Skin epidermis (tissue), 12 donors: ENCODE data around the gene CR2.
A peak's percentile ranks its signal among the peaks of the same experiment; 100 is the strongest.
"Not testable (repeated sequence)": the region's sequence is repeated elsewhere in the genome, so short reads cannot be mapped to it uniquely, and the experiment has no call there.

ENCODE experiments used
- H3K27ac ChIP-seq, 21 experiments: fragments of 200-600 bp; sonication (generic) in 11 of 21; one replicate each; pipeline ENCODE4 v1.5.0; 2020; ENCODE audit warnings: mild to moderate bottlenecking in 3 of 21, inconsistent platforms in 2 of 21, moderate library complexity in 2 of 21
- H3K4me3 ChIP-seq, 7 experiments: fragments of 200-600 bp; sonication (generic) in 2 of 7; one replicate each; pipeline ENCODE4 v1.5.0; 2020; ENCODE audit warnings: inconsistent platforms in 2 of 7, mild to moderate bottlenecking in 2 of 7, moderate library complexity in 1 of 7

Gene CR2

DNA sequence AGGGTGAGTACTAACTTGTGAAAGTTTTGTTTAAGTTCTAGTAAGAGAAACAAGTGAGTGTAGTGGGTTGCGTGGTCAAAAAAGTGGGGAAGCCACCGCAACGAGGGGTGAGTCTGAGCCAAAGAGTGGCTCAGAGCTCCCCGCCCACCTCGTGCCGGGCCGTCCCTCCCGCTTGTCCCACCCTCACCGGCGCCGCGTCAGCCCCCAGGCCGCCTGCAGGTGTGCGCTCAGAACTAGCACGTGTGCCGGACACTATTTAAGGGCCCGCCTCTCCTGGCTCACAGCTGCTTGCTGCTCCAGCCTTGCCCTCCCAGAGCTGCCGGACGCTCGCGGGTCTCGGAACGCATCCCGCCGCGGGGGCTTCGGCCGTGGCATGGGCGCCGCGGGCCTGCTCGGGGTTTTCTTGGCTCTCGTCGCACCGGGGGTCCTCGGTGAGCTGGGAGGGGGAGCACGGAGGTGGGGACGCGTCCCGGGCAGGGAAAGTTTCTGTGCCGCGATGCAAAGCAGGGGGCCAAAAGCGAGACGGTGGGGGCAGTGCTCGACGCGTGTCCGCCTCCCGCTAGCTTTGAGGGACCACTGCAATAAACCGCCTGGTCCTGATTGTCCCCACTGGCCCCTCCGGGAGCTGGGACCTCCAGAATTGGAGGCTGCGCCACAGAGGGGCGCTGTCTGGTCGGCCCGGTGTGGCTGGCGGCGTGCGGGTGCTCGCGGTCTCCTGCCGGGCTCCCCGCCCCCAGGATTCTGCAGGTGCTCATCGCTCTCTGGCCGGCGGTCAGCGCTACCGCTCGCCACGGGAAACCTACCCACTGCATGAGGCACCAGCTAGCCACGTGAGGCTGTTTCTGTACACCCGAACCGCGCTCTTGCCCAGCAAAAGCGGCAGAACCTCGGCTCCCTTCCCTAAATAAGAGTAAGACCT lies at the start of gene CR2:
Gene CR2, plus strand, starts transcription at position 283 of the 919 bp plus-strand sequence. Its CDS starts 91 bp downstream, at position 374.
- Histone ChIP-seq H3K27ac (no peak within 1 kb of the TSS), H3K4me3 (peak within 1 kb of the TSS in 6 of 7 experiments; percentile 5 to 42 (median 22))

DNA sequence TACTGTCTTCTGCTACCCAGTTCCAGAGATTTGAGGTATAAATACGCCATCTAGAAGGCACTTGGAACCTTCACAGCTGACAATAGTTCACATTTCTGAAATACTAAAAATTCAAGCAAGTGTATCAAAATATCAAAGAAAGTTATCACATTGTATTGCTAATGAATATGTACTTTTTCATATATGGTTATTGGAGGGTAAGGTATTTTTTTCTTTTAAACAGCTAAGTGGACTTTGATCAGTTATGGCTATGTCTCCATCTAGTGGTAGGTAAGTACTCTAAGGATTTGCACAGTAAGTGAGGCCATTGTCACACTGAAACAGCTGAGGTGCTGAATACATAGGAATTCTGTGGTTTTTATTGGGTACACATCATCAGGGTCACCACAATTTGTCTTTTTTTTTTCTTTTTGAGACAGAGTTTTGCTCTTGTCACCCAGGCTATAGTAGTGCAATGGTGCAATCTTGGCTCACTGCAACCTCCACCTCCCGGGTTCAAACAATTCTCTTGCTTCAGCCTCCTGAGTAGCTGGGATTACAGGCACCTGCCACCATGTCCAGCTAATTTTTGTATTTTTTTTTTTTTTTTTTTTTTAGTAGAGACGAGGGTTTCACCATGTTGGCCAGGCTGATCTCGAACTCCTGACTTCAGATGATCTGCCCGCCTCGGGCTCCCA lies 49.1 kb upstream of the CR2 start:
- Histone ChIP-seq H3K27ac (no peak overlapping the region), H3K4me3 (no peak overlapping the region)

GRCh38 chr1:207405814-207406213 lies 48.3 kb upstream of the CR2 start:
- no peak overlapping the region for H3K4me3 ChIP-seq

DNA sequence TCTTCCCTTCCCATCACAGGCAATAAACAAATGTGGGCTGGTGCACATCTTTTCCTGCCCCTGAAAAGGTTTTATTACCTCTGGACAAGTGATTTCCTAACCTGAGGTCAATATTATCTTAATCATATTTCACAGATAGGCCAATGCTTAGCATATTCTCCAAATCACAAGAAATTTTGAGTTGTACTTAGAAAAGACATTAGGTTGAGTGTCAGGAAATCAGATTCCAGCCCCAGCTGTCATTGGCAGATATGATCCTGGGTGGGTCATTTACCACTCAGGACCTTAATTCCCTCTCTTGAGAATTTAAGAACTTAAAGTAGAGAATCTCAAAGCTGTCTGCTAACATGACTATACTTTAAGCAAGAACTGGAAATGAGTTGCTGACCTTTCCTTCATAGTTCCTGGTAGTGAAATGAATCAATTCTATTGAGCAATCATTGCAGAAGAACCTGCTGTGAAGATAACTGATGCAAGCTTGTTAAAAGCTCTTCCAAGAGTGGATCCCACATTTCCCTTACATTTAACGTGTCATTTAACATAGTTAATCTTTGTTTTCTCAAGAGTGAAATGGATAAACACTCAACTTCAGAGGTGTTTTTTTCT lies 46.4 kb upstream of the CR2 start:
- peak overlapping the region in 1 of 21 experiments; percentile 60 for H3K27ac ChIP-seq
- no peak overlapping the region for H3K4me3 ChIP-seq

More at GRCh38 chr1:207405814-207406213, 48.3 kb upstream of the CR2 start:
- no peak overlapping the region for H3K27ac ChIP-seq

DNA sequence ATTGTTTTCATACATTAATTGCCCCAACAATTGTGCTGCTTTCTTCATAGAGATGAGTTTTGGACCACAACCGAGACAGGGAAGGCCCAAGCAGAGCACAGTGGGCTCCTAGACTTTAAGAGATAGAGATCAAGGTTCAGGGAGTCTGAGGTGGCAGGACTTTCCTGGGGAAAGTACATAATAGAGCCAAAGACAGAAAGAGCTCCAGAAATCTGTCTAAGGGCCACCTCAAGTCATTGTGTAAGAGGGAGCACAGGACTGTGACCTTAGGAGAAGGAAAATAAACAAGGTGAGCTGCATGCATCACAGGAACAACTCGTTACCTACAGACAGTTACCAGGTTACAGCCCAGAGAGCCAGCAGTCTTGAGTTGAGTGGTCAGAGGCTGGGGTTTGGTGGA lies 41.3 kb upstream of the CR2 start:
- Histone ChIP-seq H3K27ac (no peak overlapping the region), H3K4me3 (no peak overlapping the region)

DNA sequence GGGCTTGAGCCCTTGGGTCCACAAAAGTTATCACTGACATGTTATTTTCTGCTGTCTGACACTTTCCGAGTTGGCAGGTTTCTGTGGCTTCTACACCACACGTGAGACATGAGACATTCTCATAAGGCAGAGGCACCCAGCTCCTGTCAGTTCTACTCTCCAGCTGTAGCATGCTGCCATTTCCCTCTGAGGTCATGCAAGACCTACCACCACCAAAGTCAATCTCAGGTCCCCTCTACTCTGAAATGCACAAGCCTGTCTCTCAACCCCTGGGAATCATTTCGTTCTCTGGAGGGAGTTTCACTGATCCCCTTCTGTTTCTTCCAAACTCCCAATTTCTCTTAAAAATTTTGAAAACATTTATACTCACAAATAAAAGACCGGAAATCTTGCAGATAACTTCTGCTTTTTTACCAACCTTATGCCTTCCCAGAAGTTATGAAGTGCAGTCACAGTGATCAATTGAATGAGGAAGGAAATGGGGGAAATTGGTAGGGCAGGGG lies 39.5 kb upstream of the CR2 start:
- Histone ChIP-seq H3K4me3 (no peak overlapping the region), H3K27ac (peak overlapping the region in 2 of 21 experiments; percentile 29 to 51)

DNA sequence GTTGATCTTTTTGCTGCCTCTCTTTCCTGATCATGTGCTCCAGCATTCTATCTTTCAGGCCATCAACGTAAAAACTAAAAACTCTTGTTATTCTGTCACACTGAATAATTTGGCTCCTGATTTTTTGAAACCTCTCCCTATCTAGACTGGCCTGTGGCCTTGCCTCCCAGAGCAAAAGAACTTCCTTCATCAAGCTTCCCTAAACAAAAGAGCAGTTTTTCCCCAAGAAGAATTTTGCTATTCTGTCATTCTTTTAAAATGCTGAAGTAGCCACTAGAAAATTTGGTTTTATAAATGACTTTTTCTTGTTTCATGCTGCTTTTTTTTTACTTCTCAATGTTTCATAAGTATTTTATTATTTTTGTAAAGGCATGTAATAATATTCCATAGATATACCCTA lies 37.1 kb upstream of the CR2 start:
- Histone ChIP-seq H3K27ac (no peak overlapping the region), H3K4me3 (no peak overlapping the region)

DNA sequence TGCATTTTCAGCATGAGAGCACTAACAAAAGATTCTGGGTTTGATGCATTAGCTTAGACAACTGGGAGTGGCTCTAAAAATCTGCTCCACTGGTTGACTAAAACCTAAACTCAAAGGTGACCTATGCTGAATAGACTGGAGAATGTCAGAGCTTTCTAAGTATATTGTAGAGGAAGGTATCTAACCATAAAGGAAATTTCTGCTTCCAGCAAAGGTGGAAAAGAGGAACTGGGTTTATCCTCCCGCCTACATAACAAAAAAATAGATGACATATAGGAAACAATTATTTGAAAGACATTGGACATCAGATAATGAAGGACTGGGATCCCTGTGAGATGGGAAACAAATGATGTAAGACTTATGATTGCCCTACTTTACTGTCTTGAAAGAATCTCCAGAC lies 35.8 kb upstream of the CR2 start:
- Histone ChIP-seq H3K4me3 (no peak overlapping the region), H3K27ac (no peak overlapping the region)

GRCh38 chr1:207420109-207420508 lies 34.0 kb upstream of the CR2 start:
- Histone ChIP-seq H3K4me3 (no peak overlapping the region), H3K27ac (no peak overlapping the region)

GRCh38 chr1:207421078-207421477 lies 33.0 kb upstream of the CR2 start:
- no peak overlapping the region for H3K4me3 ChIP-seq
- no peak overlapping the region for H3K27ac ChIP-seq

GRCh38 chr1:207423560-207424292 lies 30.4 kb upstream of the CR2 start:
- no peak overlapping the region for H3K27ac ChIP-seq
- no peak overlapping the region for H3K4me3 ChIP-seq

- no peak overlapping the region for H3K27ac ChIP-seq
- no peak overlapping the region for H3K4me3 ChIP-seq
Observed at GRCh38 chr1:207424570-207425131, 29.5 kb upstream of the CR2 start.

DNA sequence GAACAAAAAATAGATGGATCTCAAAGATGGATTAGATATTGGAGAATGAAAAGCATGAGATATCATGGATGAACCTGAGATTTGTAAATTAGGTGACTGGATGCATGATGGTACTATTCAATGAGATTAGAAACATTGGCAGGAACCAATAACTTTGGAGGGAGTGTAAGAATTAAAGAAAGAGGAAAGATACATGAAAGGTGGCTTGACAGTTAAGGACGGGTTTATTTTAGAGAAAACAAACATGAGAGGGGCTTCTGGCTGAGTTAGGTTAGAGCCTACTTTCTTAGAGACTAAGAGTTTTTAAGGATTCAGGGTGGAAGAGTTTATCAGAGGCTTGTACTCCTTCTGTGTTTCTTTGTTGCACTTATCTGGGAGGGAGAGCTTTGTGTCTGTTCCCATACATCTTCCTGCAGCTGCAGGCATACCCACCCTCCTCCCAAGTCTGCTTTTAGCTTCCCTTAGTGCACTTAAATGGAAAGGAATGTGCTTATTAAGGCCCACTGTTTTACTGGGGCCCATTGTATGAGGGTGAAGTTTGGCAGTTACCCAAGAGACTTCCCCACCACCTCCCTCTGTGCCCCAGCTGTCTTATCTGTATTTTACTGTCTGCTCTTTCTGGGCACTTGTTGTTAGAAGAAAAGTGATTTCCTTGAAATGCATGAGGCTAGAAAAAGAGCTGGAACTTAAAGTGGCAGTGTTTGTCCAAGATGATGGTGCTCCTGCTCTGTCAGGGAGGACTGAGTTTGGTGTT lies 26.1 kb upstream of the CR2 start:
- H3K4me3 ChIP-seq, result no peak overlapping the region
- H3K27ac ChIP-seq, result no peak overlapping the region

GRCh38 chr1:207428783-207429182 lies 25.3 kb upstream of the CR2 start:
- H3K27ac ChIP-seq, result no peak overlapping the region

GRCh38 chr1:207429963-207430362 lies 24.2 kb upstream of the CR2 start:
- no peak overlapping the region for H3K27ac ChIP-seq
- no peak overlapping the region for H3K4me3 ChIP-seq

More at GRCh38 chr1:207428783-207429182, 25.3 kb upstream of the CR2 start:
- no peak overlapping the region for H3K4me3 ChIP-seq

- Histone ChIP-seq H3K27ac (no peak overlapping the region), H3K4me3 (no peak overlapping the region)
Observed at GRCh38 chr1:207430602-207431001, 23.5 kb upstream of the CR2 start.

DNA sequence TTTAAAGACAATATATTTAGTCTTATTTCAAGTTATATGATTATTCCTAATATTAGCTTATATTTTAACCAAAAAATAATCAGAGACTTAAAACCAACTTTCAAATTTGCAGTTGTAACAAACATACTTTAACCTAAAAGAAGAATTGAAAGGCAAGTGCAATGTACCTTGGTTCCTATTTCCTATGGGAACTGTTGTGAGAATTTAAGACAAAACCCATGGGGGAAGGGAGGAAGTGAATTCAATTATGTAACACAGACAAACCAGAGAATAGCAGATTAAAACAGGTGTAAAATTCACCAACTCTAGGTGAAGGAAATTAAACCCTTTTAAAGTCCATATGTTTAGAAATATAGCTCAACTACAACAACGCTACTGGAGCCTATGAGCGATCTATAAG lies 22.6 kb upstream of the CR2 start:
- H3K4me3 ChIP-seq, result no peak overlapping the region

DNA sequence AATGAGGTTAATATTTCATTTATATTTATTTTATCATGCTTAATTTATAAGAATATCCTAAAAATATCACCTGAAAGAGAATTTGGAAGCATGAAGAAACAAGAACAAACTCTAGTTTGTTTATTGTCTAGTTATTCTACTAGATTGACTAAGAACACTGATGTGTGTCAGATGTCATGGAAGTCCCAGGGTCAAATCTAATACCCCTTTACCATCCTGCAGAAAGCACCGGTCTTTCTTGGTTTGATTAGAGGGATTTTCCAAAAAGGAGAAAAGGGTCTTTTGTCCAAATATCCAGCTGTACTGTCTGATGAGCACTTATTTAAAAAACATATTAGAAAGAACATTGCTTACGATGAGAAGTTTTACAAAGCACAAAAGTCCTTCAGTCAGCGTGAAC lies 20.7 kb upstream of the CR2 start:
- no peak overlapping the region for H3K27ac ChIP-seq

More for the DNA sequence above, 22.6 kb upstream of the CR2 start:
- no peak overlapping the region for H3K27ac ChIP-seq

DNA sequence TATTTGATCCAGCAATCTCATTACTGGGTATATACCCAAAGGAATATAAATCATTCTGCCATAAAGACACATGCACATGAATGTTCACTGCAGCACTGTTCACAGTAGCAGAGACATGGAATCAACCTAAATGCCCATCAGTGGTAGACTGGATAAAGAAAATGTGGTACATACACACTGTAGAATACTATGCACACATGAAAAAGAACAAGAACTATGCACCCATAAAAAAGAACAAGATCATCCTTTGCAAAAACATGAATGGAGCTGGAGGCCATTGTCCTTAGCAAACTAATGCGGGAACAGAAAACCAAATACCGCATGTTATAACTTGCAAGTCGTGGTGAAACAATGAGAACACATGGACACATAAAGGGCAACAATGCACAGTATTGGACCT lies 17.4 kb upstream of the CR2 start:
- not testable (repeated sequence) for H3K27ac ChIP-seq, H3K4me3 ChIP-seq

More for the DNA sequence above, 20.7 kb upstream of the CR2 start:
- no peak overlapping the region for H3K4me3 ChIP-seq
